Neural crest cell (in vitro differentiated cells): Measurements from ENCODE around the gene TMEM175. TPM values are rescaled to one million over a fixed set of nuclear protein-coding genes. Genes with fewer than 3 reads are reported as not detected.

ENCODE experiments used
- DNase-seq: peaks from one replicate; pipeline ENCODE4 v3.0.0; 2021; ENCODE audit warnings: low read depth, mixed read lengths, low spot score
- H3K27ac Mint-ChIP-seq: one replicate; pipeline ENCODE4 v1.8.0; 2021; ENCODE audit warnings: mild to moderate bottlenecking, mixed read lengths; ENCODE audit not compliant: unreplicated experiment
- H3K27me3 Mint-ChIP-seq: 2 replicates; pipeline ENCODE4 v1.8.0; 2021; ENCODE audit warnings: low read depth, mild to moderate bottlenecking, mixed read lengths
- H3K36me3 Mint-ChIP-seq: 2 replicates; pipeline ENCODE4 v1.8.0; 2021; ENCODE audit warnings: low read depth, mild to moderate bottlenecking, mixed read lengths
- H3K4me1 Mint-ChIP-seq: 2 replicates; pipeline ENCODE4 v1.8.0; 2021; ENCODE audit warnings: mixed read lengths
- H3K4me3 Mint-ChIP-seq: one replicate; pipeline ENCODE4 v1.8.0; 2021; ENCODE audit warnings: mild to moderate bottlenecking, mixed read lengths
- H3K9me3 Mint-ChIP-seq: 2 replicates; pipeline ENCODE4 v1.8.0; 2021; ENCODE audit warnings: mixed read lengths
- CTCF ChIP-seq: fragments of 200-600 bp; sonication (generic); conservative IDR thresholded peaks from 2 replicates; pipeline ENCODE4 v1.5.0; 2021; ENCODE audit warnings: antibody characterized with exemption, mild to moderate bottlenecking
- total RNA-seq: library from RNA; stranded (reverse); gene quantifications from 2 replicates; pipeline ENCODE4 v1.2.1, GENCODE V29; 2021

Gene TMEM175
- total RNA-seq, 1 donor from 2014 or later: 15.2 TPM

GRCh38 chr4:991451-992296 is 59.4 kb downstream of the TMEM175 start:
- TF ChIP-seq CTCF: no peak
- Mint-ChIP-seq H3K9me3 (no peaks in the 10 kb centered on the region), H3K4me1 (peaks cover 4% of the 10 kb centered on the region), H3K36me3 (no peaks in the 10 kb centered on the region), H3K27ac (no peak overlapping the region), H3K4me3 (no peak overlapping the region), H3K27me3 (peaks cover 10% of the 10 kb centered on the region)
- DNase-seq: no peak

GRCh38 chr4:992297-993110 is 60.2 kb downstream of the TMEM175 start:
- DNase-seq: no peak
- Mint-ChIP-seq H3K9me3 (no peaks in the 10 kb centered on the region), H3K4me3 (peak overlapping the region; percentile 31), H3K36me3 (no peaks in the 10 kb centered on the region), H3K27me3 (peaks cover 14% of the 10 kb centered on the region), H3K27ac (no peak overlapping the region), H3K4me1 (peaks cover 4% of the 10 kb centered on the region)
- TF ChIP-seq CTCF: no peak

GRCh38 chr4:993111-994029 is 61.1 kb downstream of the TMEM175 start, which contains the start of gene SLC26A1:
Gene SLC26A1, minus strand, starts transcription at chr4:993404. Its CDS starts 1,701 bp downstream, at chr4:991703.
- Mint-ChIP-seq H3K27ac (no peak within 1 kb of the TSS), H3K27me3 (peaks cover 21% of the 10 kb centered on the region), H3K4me3 (peak within 1 kb of the TSS; percentile 31), H3K9me3 (no peaks in the 10 kb centered on the region), H3K4me1 (peaks cover 4% of the 10 kb centered on the region), H3K36me3 (no peaks in the 10 kb centered on the region)
- DNase-seq: no peak
- no peak for TF ChIP-seq CTCF

- peaks cover 8% of the 10 kb centered on the region for H3K4me1 Mint-ChIP-seq
- peak overlapping the region; percentile 32 for H3K4me3 Mint-ChIP-seq
- H3K9me3 Mint-ChIP-seq: no peaks in the 10 kb centered on the region
- H3K27me3 Mint-ChIP-seq: peaks cover 35% of the 10 kb centered on the region
- H3K27ac Mint-ChIP-seq: no peak overlapping the region
- DNase-seq: no peak
- no peak for TF ChIP-seq CTCF
- H3K36me3 Mint-ChIP-seq: no peaks in the 10 kb centered on the region
Observed at GRCh38 chr4:995311-996026, 63.2 kb downstream of the TMEM175 start.
